Hematopoietic multipotent progenitor cell treated with erythropoietin and hydrocortisone succinate and interleukin-3 and kit ligand, for 4 days (in vitro differentiated cells): ENCODE data around the gene FLRT3.

Experiments
- DNase-seq: peaks from one replicate; pipeline ENCODE4 v3.0.0-alpha.2; 2015

Gene FLRT3

DNA sequence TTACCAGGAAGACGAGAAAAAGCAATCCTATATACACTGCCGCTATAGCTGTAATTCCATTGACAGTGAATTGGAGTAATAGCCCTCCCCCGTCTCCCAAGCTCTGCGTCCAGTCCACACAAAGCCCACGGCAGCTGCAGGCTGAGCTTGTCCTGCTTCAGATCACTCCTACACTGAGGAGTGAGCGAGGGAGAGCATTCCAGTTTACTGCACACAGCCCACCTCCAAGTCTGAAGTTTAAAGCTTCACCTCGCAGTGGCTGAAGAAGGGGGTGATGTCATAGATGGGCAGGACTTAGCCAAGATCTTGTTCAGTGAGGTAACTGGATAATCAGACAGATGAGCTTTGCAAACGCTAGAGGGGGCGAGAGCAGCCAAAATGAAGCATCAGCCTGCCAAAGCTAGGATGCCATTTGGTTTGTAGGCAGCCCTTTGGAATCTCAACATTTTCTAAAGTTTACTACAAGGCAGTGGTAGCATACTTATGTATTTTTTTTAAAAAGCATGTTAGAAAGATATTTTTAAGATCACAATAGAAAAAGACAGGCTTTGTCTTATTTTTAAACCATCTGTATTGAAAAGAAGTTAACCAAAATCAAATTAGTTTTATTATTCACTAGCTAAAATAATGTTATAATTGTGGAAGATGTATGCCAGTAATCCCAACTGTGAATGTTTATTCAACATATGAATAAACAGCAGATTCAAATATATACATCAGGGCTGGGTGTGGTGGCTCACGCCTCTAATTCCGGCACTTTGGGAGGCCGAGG is at the start of gene FLRT3:
FLRT3 (minus strand) TSS at position 213 of the 772 bp plus-strand sequence. CDS start 10,106 bp downstream, outside the sequence.
- peak; percentile 74 for DNase-seq

GRCh38 chr20:14386726-14387125 is 49.3 kb upstream of the FLRT3 start:
- DNase-seq, result no peak

GRCh38 chr20:14385176-14385740 is 47.8 kb upstream of the FLRT3 start:
- DNase-seq, result no peak

GRCh38 chr20:14384416-14385175 is 47.2 kb upstream of the FLRT3 start:
- no peak for DNase-seq

GRCh38 chr20:14383335-14383734 is 45.9 kb upstream of the FLRT3 start:
- no peak for DNase-seq

DNA sequence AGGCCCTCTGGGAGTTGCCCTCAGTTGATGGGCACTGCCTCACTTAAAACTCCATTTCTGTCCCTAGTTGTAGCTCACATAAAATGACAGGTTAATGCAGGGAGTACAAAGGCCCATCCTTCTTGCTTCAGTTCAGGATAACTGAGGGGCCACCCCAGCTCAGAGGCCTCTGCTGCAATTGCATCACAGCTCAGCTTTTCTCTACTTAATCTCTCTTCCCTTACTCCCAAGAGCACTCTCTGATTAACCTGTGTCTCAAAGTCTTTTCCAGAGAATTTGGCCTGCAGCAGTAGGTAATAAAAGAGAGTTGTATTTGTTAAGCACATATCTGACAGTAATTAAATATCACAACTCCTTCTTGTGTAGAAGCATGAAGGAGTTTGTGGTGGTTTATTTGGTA is 40.9 kb upstream of the FLRT3 start:
- DNase-seq, result no peak

GRCh38 chr20:14375416-14375985 is 38.1 kb upstream of the FLRT3 start:
- DNase-seq, result no peak

- no peak for DNase-seq
These were observed 36.8 kb upstream of the FLRT3 start for GRCh38 chr20:14374196-14374595.

- no peak for DNase-seq
These were observed 24.3 kb upstream of the FLRT3 start for GRCh38 chr20:14361509-14362345.

GRCh38 chr20:14360416-14360815 is 23.0 kb upstream of the FLRT3 start:
- DNase-seq, result no peak

DNA sequence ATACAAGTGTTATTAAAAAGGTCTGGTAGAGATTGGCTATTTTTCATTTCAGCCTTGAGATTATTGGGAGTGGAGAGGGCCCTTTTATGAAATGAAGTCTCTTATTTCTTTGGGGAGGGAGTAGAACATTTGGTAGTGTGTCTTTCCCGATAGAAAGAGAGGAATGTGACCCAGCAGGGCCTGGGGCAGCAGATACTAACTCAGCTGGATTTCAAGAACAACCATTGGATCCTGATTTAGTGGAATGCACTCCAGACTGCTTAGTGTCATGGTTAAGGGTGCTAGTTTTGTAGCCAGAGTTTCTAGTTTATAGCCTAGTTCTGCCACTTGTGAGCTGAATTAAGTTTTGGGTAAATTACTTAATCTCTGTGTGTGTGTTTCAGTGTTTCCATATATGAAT is 18.4 kb upstream of the FLRT3 start:
- no peak for DNase-seq

- no peak for DNase-seq
These were observed 7.3 kb upstream of the FLRT3 start for GRCh38 chr20:14344746-14345145.

- DNase-seq, result no peak
These were observed 6.2 kb upstream of the FLRT3 start for GRCh38 chr20:14343491-14344065.

GRCh38 chr20:14342918-14343317 is 5.5 kb upstream of the FLRT3 start:
- no peak for DNase-seq

- no peak for DNase-seq
These were observed 4.4 kb upstream of the FLRT3 start for GRCh38 chr20:14341801-14342200.

GRCh38 chr20:14336686-14337085 is 726 bp downstream of the FLRT3 start:
- DNase-seq, result no peak

GRCh38 chr20:14335052-14335451 is 2.4 kb downstream of the FLRT3 start:
- DNase-seq, result no peak

- peak; percentile 1 for DNase-seq
These were observed 3.0 kb downstream of the FLRT3 start for GRCh38 chr20:14334306-14334930.

DNA sequence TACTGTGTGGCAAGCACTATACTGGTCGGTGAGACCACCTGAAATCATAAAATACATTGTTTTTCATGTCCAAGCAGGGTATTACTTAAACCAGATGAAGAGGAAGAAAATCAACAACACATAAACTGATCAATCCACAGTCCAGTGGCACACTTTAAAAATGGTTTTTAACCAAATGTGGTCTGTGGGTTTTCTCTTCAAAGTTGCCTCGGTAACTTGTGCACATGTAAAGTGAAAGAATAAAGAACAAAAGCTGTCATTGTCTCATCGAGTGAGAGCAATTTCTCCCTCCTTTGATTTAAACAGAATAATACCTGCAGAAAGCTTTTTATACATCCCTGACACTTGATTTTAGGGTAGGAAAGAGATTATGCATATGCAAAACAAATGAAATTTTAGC is 3.7 kb downstream of the FLRT3 start:
- no peak for DNase-seq

DNA sequence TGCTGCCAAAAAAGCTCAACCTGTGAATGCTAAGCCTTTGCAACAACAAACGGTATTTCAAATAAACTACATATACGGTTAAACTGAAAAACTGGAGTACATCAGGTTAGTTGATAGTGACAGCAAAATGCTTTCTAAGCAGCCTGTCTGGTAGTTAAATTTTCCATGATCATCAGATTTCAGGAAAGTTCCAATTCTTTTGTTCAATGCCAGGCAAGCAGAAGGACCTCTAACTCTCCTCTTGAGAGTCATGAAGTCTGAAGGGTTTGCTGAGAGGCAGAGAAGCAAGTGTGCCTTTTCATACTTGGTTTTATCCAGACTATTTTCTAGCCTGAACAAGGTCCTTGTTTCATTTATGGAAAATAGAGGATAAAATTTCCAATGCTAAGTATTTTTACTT is 4.5 kb downstream of the FLRT3 start:
- no peak for DNase-seq

DNA sequence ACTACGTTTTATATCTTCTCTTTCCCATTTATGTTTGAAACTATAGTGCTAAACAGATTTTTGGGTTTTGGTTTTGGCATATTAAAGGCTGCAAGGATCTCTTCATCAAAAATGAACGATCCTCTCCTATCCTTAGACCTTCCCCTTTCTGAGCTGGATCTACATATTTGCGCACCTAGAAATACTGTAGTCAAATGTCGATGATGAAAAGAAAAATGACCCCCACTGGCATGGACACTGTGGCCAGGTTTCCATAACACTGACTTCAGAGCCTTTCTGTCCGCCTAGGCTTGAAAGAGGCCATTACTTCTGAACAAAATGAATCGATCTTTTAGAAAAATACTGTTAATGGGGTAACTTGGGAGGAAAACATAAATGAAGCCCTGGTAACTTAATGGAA is 5.8 kb downstream of the FLRT3 start:
- no peak for DNase-seq

DNA sequence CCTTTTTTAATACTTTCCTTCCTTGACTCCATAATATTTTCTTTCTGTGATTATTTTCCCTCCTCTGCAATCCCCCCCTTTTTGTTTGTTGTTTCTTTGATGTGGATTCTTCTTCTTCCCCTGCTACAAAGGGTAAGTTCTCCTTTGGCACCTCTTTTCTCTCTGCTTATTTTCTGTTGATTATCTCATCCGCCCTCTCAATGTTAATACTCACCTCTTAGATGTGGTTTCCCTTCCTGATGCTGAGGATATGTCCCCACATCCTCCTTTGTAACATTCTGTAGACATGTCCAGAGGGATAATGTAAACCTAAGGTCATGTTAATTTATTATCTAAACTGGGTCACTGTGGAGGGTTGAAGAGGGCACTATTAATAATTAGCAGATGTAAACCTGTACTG is 17.7 kb downstream of the FLRT3 start:
- DNase-seq, result no peak
